CD8-positive, alpha-beta memory T cell (primary cell): ENCODE results near the gene C2orf80. TPM values are rescaled to one million over a fixed set of nuclear protein-coding genes. Genes with fewer than 3 reads are reported as not detected.
"Not testable (repeated sequence)": the region's sequence is repeated elsewhere in the genome, so short reads cannot be mapped to it uniquely, and the experiment has no call there.

Experiments
- CTCF ChIA-PET: fragments of 350-600 bp; sonication (Branson Sonifier 250); formaldehyde crosslinking; loops from one replicate; lab custom pipeline; 2021; ENCODE audit warnings: antibody characterized with exemption; lab: Charles Lee
- POLR2A ChIA-PET: fragments of 350-600 bp; sonication (Branson Sonifier 250); formaldehyde crosslinking; loops from one replicate; lab custom pipeline; 2021; ENCODE audit warnings: antibody characterized with exemption; lab: Charles Lee
- DNase-seq, 5 donors: peaks; one replicate each; pipeline versions ENCODE4 v3.0.0 to v3.0.0-alpha.2; 2020 to 2022; ENCODE audit warnings: mixed read lengths in 1 of 5
- H3K27ac ChIP-seq: one replicate; pipeline ENCODE4 v1.7.0; 2013; ENCODE audit warnings: low read depth, mild to moderate bottlenecking, low read length, moderate library complexity
- H3K27me3 ChIP-seq: 2 replicates; pipeline ENCODE4 v1.7.0; 2013; ENCODE audit warnings: low read length, mild to moderate bottlenecking; ENCODE audit not compliant: insufficient read depth, poor library complexity, severe bottlenecking
- H3K36me3 ChIP-seq: 2 replicates; pipeline ENCODE4 v1.7.0; 2013; ENCODE audit warnings: mild to moderate bottlenecking, low read length, moderate library complexity; ENCODE audit not compliant: insufficient read depth
- H3K4me1 ChIP-seq: 2 replicates; pipeline ENCODE4 v1.7.0; 2013; ENCODE audit warnings: mild to moderate bottlenecking, low read length, moderate library complexity; ENCODE audit not compliant: insufficient read depth
- H3K4me3 ChIP-seq: 2 replicates; pipeline ENCODE4 v1.7.0; 2013; ENCODE audit warnings: mild to moderate bottlenecking, low read length
- H3K9me3 ChIP-seq: 2 replicates; pipeline ENCODE4 v1.7.0; 2013; ENCODE audit warnings: mild to moderate bottlenecking, low read length
- H3K27ac Mint-ChIP-seq, 8 donors: one replicate each; pipeline ENCODE4 v1.8.0; 2020 to 2021; ENCODE audit warnings: mixed read lengths in 8 of 8, mild to moderate bottlenecking in 6 of 8, inconsistent platforms in 3 of 8, moderate library complexity in 3 of 8
- H3K27me3 Mint-ChIP-seq, 2 donors: one replicate each; pipeline ENCODE4 v1.8.0; 2020 to 2021; ENCODE audit warnings: mixed read lengths in 2 of 2, mild to moderate bottlenecking in 1 of 2, moderate library complexity in 1 of 2
- H3K36me3 Mint-ChIP-seq, 3 donors: one replicate each; pipeline ENCODE4 v1.8.0; 2020 to 2021; ENCODE audit warnings: mixed read lengths in 3 of 3, inconsistent platforms in 1 of 3, mild to moderate bottlenecking in 1 of 3
- H3K4me1 Mint-ChIP-seq, 3 donors: one replicate each; pipeline ENCODE4 v1.8.0; 2020 to 2021; ENCODE audit warnings: mixed read lengths in 3 of 3, inconsistent platforms in 1 of 3, mild to moderate bottlenecking in 1 of 3
- H3K4me3 Mint-ChIP-seq, 7 donors: one replicate each; pipeline ENCODE4 v1.8.0; 2020 to 2021; ENCODE audit warnings: mixed read lengths in 7 of 7, mild to moderate bottlenecking in 6 of 7, moderate library complexity in 4 of 7, inconsistent platforms in 2 of 7
- H3K9me3 Mint-ChIP-seq, 5 donors: one replicate each; pipeline ENCODE4 v1.8.0; 2020 to 2022; ENCODE audit warnings: mixed read lengths in 5 of 5, mild to moderate bottlenecking in 3 of 5, moderate library complexity in 2 of 5, inconsistent platforms in 1 of 5
- polyA plus RNA-seq: library from polyadenylated mRNA; unstranded; fragments of 300-500 nt; fragmentation: Illumina TruSeq; gene quantifications from one replicate; pipeline ENCODE4 v1.2.3, GENCODE V29; 2021
- total RNA-seq, 2 experiments: library from RNA; stranded (reverse); gene quantifications; one replicate each; pipeline ENCODE4 v1.2.3, GENCODE V29; 2021

The C2orf80 gene
- total and polyA plus RNA-seq, 3 experiments from 2014 or later = not detected

- Mint-ChIP-seq H3K36me3 (peaks cover 0 to 1% (median 0%) of the 10 kb centered on the region in 3 donors), H3K4me3 (no peak overlapping the region), H3K9me3 (no peaks in the 10 kb centered on the region), H3K4me1 (peaks cover 5 to 17% (median 7%) of the 10 kb centered on the region in 3 donors), H3K27ac (no peak overlapping the region), H3K27me3 (peaks cover 15 to 37% of the 10 kb centered on the region in 2 donors)
- Histone ChIP-seq H3K4me3 (no peak overlapping the region), H3K9me3 (no peaks in the 10 kb centered on the region), H3K4me1 (no peaks in the 10 kb centered on the region), H3K27me3 (no peaks in the 10 kb centered on the region), H3K27ac (no peak overlapping the region), H3K36me3 (no peaks in the 10 kb centered on the region)
- ChIA-PET CTCF (no interaction called here), POLR2A (no interaction called here)
- DNase-seq = no peak
Measured at GRCh38 chr2:208128136-208128535, 61.7 kb downstream of the C2orf80 start.

- Mint-ChIP-seq H3K9me3 (no peaks in the 10 kb centered on the region), H3K27me3 (peaks cover 15 to 31% of the 10 kb centered on the region in 2 donors), H3K4me1 (peaks cover 5 to 17% (median 7%) of the 10 kb centered on the region in 3 donors), H3K27ac (no peak overlapping the region), H3K4me3 (no peak overlapping the region), H3K36me3 (peaks cover 0 to 1% (median 0%) of the 10 kb centered on the region in 3 donors)
- ChIA-PET CTCF (no interaction called here), POLR2A (no interaction called here)
- Histone ChIP-seq H3K27ac (no peak overlapping the region), H3K36me3 (no peaks in the 10 kb centered on the region), H3K27me3 (no peaks in the 10 kb centered on the region), H3K4me1 (no peaks in the 10 kb centered on the region), H3K9me3 (no peaks in the 10 kb centered on the region), H3K4me3 (no peak overlapping the region)
- DNase-seq = no peak
Measured at GRCh38 chr2:208127090-208127489, 62.7 kb downstream of the C2orf80 start.

GRCh38 chr2:208125251-208125650, 64.6 kb downstream of the C2orf80 start:
- no peak overlapping the region for H3K27ac Mint-ChIP-seq
- no peaks in the 10 kb centered on the region for H3K36me3 ChIP-seq
- H3K4me3 ChIP-seq = no peak overlapping the region
- ChIA-PET POLR2A (no interaction called here), CTCF (no interaction called here)
- peaks cover 0 to 1% (median 0%) of the 10 kb centered on the region in 3 donors for H3K36me3 Mint-ChIP-seq
- H3K9me3 ChIP-seq = no peaks in the 10 kb centered on the region
- H3K27ac ChIP-seq = no peak overlapping the region
- peaks cover 5 to 17% (median 7%) of the 10 kb centered on the region in 3 donors for H3K4me1 Mint-ChIP-seq
- H3K4me3 Mint-ChIP-seq = peak overlapping the region in 1 of 7 donors; percentile 4
- peaks cover 16 to 42% of the 10 kb centered on the region in 2 donors for H3K27me3 Mint-ChIP-seq
- no peaks in the 10 kb centered on the region for H3K4me1 ChIP-seq
- DNase-seq = no peak
- H3K9me3 Mint-ChIP-seq = no peaks in the 10 kb centered on the region
- no peaks in the 10 kb centered on the region for H3K27me3 ChIP-seq

GRCh38 chr2:208124013-208124715, 65.7 kb downstream of the C2orf80 start, which contains the start of gene CRYGD:
Gene CRYGD (minus strand): TSS chr2:208124524. CDS start chr2:208124473, 51 bp downstream.
- Mint-ChIP-seq H3K4me3 (peak within 1 kb of the TSS in 5 of 7 donors; percentile 13 to 57 (median 30)), H3K4me1 (peaks cover 5 to 17% (median 7%) of the 10 kb centered on the region in 3 donors), H3K27me3 (peaks cover 16 to 37% of the 10 kb centered on the region in 2 donors)
- H3K27ac ChIP-seq, H3K27ac Mint-ChIP-seq, CTCF ChIA-PET, POLR2A ChIA-PET, H3K36me3 ChIP-seq, DNase-seq, H3K4me1 ChIP-seq, H3K4me3 ChIP-seq, H3K27me3 ChIP-seq, H3K9me3 Mint-ChIP-seq, H3K9me3 ChIP-seq, H3K36me3 Mint-ChIP-seq: not testable (repeated sequence)

DNA sequence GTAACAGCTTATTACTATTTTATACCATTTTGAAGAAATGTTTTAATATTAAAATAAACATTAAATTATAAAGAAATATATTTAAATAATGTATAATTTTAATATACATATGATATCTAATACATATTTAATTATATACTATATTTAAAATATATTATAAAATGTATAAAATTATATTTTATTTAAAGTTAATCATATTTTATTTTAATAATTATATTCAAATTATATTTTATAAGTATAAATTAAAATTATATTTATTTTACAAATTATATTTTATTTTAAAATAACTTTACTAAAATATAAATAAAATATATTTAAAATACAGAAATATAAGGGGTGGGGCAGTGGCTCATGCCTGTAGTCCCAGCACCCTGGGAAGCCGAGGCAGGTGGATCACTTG, 67.6 kb downstream of the C2orf80 start:
- Mint-ChIP-seq H3K4me1 (peaks cover 5 to 17% (median 7%) of the 10 kb centered on the region in 3 donors), H3K36me3 (peaks cover 0 to 1% (median 0%) of the 10 kb centered on the region in 3 donors), H3K27me3 (peaks cover 16 to 33% of the 10 kb centered on the region in 2 donors), H3K4me3 (no peak overlapping the region), H3K27ac (no peak overlapping the region), H3K9me3 (no peaks in the 10 kb centered on the region)
- no peaks in the 10 kb centered on the region for H3K36me3 ChIP-seq
- no peaks in the 10 kb centered on the region for H3K9me3 ChIP-seq
- H3K27ac ChIP-seq = no peak overlapping the region
- no peak for DNase-seq
- H3K27me3 ChIP-seq = no peaks in the 10 kb centered on the region
- no peak overlapping the region for H3K4me3 ChIP-seq
- ChIA-PET CTCF (no interaction called here), POLR2A (no interaction called here)
- H3K4me1 ChIP-seq = no peaks in the 10 kb centered on the region

GRCh38 chr2:208118918-208119317, 70.9 kb downstream of the C2orf80 start:
- H3K27ac Mint-ChIP-seq = no peak overlapping the region
- ChIA-PET POLR2A (no interaction called here), CTCF (no interaction called here)
- H3K36me3 Mint-ChIP-seq = no peaks in the 10 kb centered on the region
- DNase-seq = no peak
- H3K9me3 Mint-ChIP-seq = no peaks in the 10 kb centered on the region
- no peak overlapping the region for H3K4me3 Mint-ChIP-seq
- no peak overlapping the region for H3K27ac ChIP-seq
- peaks cover 1 to 19% of the 10 kb centered on the region in 2 donors for H3K27me3 Mint-ChIP-seq
- H3K4me1 ChIP-seq = no peaks in the 10 kb centered on the region
- H3K4me3 ChIP-seq = no peak overlapping the region
- H3K36me3 ChIP-seq = no peaks in the 10 kb centered on the region
- no peaks in the 10 kb centered on the region for H3K27me3 ChIP-seq
- peaks cover 1 to 3% (median 3%) of the 10 kb centered on the region in 3 donors for H3K4me1 Mint-ChIP-seq
- H3K9me3 ChIP-seq = no peaks in the 10 kb centered on the region

GRCh38 chr2:208117390-208117789, 72.4 kb downstream of the C2orf80 start:
- POLR2A ChIA-PET, DNase-seq, H3K36me3 ChIP-seq, CTCF ChIA-PET, H3K9me3 Mint-ChIP-seq, H3K27me3 ChIP-seq, H3K4me1 ChIP-seq, H3K4me3 ChIP-seq, H3K9me3 ChIP-seq, H3K27ac ChIP-seq, H3K27ac Mint-ChIP-seq, H3K4me1 Mint-ChIP-seq, H3K4me3 Mint-ChIP-seq, H3K36me3 Mint-ChIP-seq: not testable (repeated sequence)
- peaks cover 1 to 20% of the 10 kb centered on the region in 2 donors for H3K27me3 Mint-ChIP-seq
